AG04450 (cell line): ENCODE data around the gene LRP5. TPM values are rescaled to one million over a fixed set of nuclear protein-coding genes. Genes with fewer than 3 reads are reported as not detected.
A peak's percentile ranks its signal among the peaks of the same experiment; 100 is the strongest.

Experiments
- CTCF ChIA-PET: fragments of 300-600, 350-600 bp; formaldehyde crosslinking; extraction: SDS; loops from one replicate; lab custom pipeline; 2022; ENCODE audit warnings: antibody characterized with exemption, inconsistent platforms; lab: Charles Lee
- POLR2A ChIA-PET: fragments of 350-600 bp; formaldehyde crosslinking; extraction: SDS; loops from one replicate; lab custom pipeline; 2021; ENCODE audit warnings: antibody characterized with exemption, inconsistent platforms; lab: Yijun Ruan, JAX
- DNase-seq: peaks from one replicate; pipeline ENCODE4 v3.0.0-alpha.2; 2011; ENCODE audit warnings: low read depth, low spot score
- H3K27ac ChIP-seq: one replicate; pipeline ENCODE4 v1.5.1; 2012; ENCODE audit warnings: low read depth, low read length, control low read depth
- H3K27me3 ChIP-seq: one replicate; pipeline ENCODE4 v1.6.0; 2012; ENCODE audit warnings: low read length; ENCODE audit not compliant: control insufficient read depth, insufficient read depth
- H3K4me3 ChIP-seq: 2 replicates; pipeline ENCODE4 v1.5.1; 2011; ENCODE audit warnings: mild to moderate bottlenecking, low read depth, low read length, control low read depth
- H3K9me3 ChIP-seq: 2 replicates; pipeline ENCODE4 v1.5.1; 2012; ENCODE audit warnings: low read length; ENCODE audit not compliant: control insufficient read depth, insufficient read depth
- polyA plus RNA-seq: library from polyadenylated mRNA; depleted of rRNA; stranded (reverse); fragments of >200 nt; gene quantifications from 2 replicates; pipeline ENCODE4 v1.2.3, GENCODE V29; 2011
- TF ChIP-seq, protein P1 (sequence below): IDR thresholded peaks from 2 replicates; pipeline ENCODE4 v1.5.1; 2011; ENCODE audit warnings: low read depth, low read length, control low read depth, inconsistent platforms

LRP5 gene
- polyA plus RNA-seq, 1 experiment: 4.9 TPM

DNA sequence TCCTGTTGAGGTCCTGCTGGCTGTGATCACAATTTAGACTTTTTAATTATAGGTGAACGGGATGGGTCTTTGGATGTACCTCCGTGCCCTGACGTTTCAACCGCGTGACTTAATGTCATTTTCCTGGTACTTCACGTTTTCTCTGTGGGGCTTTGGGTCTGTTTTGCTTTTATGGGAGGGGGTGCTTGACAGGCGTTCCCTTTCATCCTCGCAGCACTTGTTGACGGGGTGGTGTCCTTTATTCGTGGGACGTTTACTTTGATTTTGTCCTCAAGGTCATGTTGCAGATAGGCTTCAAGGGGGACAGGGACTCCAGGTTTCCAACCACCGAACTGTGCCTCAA is 149.2 kb downstream of the LRP5 start:
- peak overlapping the region; percentile 79 for H3K4me3 ChIP-seq
- TF ChIP-seq, protein P1, sequence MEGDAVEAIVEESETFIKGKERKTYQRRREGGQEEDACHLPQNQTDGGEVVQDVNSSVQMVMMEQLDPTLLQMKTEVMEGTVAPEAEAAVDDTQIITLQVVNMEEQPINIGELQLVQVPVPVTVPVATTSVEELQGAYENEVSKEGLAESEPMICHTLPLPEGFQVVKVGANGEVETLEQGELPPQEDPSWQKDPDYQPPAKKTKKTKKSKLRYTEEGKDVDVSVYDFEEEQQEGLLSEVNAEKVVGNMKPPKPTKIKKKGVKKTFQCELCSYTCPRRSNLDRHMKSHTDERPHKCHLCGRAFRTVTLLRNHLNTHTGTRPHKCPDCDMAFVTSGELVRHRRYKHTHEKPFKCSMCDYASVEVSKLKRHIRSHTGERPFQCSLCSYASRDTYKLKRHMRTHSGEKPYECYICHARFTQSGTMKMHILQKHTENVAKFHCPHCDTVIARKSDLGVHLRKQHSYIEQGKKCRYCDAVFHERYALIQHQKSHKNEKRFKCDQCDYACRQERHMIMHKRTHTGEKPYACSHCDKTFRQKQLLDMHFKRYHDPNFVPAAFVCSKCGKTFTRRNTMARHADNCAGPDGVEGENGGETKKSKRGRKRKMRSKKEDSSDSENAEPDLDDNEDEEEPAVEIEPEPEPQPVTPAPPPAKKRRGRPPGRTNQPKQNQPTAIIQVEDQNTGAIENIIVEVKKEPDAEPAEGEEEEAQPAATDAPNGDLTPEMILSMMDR: no peak
- no peak overlapping the region for H3K27ac ChIP-seq
- CTCF ChIA-PET: no interaction called here
- POLR2A ChIA-PET: interaction anchor here (1.4 kb wide), 1 partner anchor 189 kb away, joined by 3 read pairs; the partner anchor contains the start of gene C11orf24
- no peaks in the 10 kb centered on the region; the same call in 1 of the 2 replicates for H3K9me3 ChIP-seq
- H3K27me3 ChIP-seq: no peaks in the 10 kb centered on the region
- DNase-seq: no peak

DNA sequence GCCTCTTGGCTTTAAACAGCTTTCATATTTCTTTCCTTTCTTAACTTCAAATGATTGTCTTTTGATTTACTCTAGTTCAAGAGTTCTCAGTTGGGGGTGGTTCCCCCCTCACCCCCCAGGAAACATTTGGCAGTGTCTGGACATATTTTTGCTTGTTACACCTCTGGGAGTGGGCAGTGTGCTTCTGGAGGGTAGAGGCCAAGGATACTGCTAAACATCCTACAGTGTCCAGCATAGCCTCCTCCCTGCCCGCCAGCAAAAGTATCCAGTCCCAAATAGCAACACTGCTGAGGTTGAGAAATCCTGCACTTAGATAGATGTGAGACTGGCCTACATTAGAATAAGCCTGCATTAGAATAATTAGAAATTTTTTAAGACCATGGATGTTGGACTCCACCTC is 151.3 kb downstream of the LRP5 start:
- no peak for DNase-seq
- Histone ChIP-seq H3K27ac (no peak overlapping the region), H3K9me3 (no peaks in the 10 kb centered on the region; the same call in 1 of the 2 replicates), H3K4me3 (no peak overlapping the region), H3K27me3 (no peaks in the 10 kb centered on the region)
- ChIA-PET CTCF (no interaction called here), POLR2A (no interaction called here)
- TF ChIP-seq, protein P1: no peak

DNA sequence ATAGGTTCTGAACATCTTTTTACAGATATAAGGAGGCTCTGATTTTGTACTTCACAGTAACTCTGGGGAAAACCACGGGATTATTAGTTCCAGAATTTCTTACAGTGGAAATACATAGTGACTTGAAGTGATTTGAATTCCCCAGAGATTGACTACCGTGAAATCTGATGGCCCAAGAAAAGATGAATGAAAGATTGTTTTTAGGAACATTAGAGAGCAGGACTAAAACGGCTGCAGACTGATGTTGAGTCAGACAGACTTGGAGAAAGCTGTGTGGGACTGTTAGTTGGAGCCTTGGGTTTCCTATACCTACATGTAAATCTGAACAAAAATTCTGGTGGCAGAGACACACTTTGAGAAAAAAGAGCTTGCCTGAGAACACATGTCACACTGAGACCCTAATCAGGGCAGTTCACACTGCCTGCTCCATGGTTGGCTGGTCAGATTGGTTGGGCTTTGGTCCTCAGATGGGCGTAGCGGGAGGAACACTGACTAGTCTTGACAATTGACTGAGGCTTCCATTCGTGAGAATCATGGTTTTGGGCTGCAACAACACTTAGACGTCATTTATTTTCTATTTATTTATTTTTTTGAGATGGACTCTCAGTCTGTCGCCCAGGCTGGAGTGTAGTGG is 154.9 kb downstream of the LRP5 start:
- H3K9me3 ChIP-seq: no peaks in the 10 kb centered on the region; the same call in 1 of the 2 replicates
- POLR2A ChIA-PET: no interaction called here
- no peak overlapping the region for H3K4me3 ChIP-seq
- no peak for DNase-seq
- TF ChIP-seq, protein P1: no peak
- CTCF ChIA-PET: no interaction called here
- no peak overlapping the region for H3K27ac ChIP-seq
- no peaks in the 10 kb centered on the region for H3K27me3 ChIP-seq

DNA sequence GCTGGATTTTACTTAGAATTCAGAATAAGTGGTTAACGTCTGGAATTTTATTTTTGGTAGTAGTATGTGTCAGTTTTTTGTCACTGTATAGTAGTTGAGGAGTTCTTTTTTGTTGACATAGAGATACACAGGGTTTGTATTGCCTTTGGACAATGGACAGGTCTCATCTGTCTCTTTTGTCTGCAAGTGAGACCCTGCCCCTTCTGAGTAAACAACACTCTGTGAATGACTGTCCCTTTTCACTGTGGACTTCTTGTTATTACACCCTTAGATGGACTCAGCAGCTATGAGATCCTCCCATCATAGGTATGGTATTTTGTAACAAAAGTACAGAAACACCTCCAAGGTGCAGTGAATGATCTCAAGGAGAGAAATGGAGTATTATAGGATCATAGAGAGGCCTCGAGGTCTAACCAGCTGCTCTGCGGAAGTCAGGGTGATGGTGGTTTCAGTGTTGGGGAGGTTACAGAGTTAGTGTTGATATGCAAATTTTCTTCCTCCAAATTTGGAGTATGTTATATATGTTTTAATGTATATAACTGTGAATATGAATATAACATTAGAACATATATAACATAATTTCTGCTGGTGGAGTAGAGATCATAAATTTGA is 155.9 kb downstream of the LRP5 start:
- DNase-seq: no peak
- Histone ChIP-seq H3K9me3 (no peaks in the 10 kb centered on the region; the same call in 1 of the 2 replicates), H3K4me3 (no peak overlapping the region), H3K27ac (no peak overlapping the region), H3K27me3 (no peaks in the 10 kb centered on the region)
- ChIA-PET CTCF (no interaction called here), POLR2A (no interaction called here)
- TF ChIP-seq, protein P1: no peak

DNA sequence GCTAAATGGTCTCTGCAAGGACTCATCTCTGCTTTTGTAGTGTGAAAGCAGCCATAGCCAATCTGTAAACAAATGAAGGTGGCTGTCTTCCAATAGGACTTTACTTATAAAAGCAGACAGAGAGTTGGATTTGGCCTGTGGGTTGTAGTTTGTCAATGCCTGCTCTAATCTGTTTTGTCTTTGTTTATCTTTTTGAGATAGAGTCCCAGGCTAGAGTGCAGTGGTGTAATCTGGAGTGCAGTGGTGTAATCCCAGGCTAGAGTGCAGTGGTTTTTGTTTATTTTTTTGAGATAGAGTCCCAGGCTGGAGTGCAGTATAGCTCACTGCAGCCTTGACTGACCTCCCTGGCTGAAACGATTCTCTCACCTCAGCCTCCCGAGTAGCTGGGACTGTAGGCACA is 156.7 kb downstream of the LRP5 start:
- TF ChIP-seq, protein P1: no peak
- H3K27ac ChIP-seq: no peak overlapping the region
- POLR2A ChIA-PET: no interaction called here
- CTCF ChIA-PET: interaction anchor here (0.7 kb wide), 1 partner anchor 110 kb away, joined by 3 read pairs; no protein-coding TSS in a partner anchor
- no peaks in the 10 kb centered on the region for H3K27me3 ChIP-seq
- DNase-seq: no peak
- H3K9me3 ChIP-seq: no peaks in the 10 kb centered on the region; the same call in 1 of the 2 replicates
- H3K4me3 ChIP-seq: no peak overlapping the region
